GM23248 (cell line): Measurements from ENCODE around the gene FADS1.

Experiments used
- EZH2 ChIP-seq: fragments of 200-600 bp; sonication (generic); IDR thresholded peaks from 2 replicates; pipeline ENCODE4 v1.6.1; 2018; ENCODE audit warnings: antibody characterized with exemption, mild to moderate bottlenecking; ENCODE audit not compliant: insufficient read depth, poor library complexity, severe bottlenecking
- EZH2phosphoT487 ChIP-seq: fragments of 200-600 bp; sonication (generic); IDR thresholded peaks from 2 replicates; pipeline ENCODE4 v1.6.1; 2018; ENCODE audit warnings: antibody characterized with exemption, moderate library complexity, mild to moderate bottlenecking, low read depth; ENCODE audit not compliant: insufficient read depth

- TF ChIP-seq EZH2 (no peak), EZH2phosphoT487 (no peak)
Measured at GRCh38 chr11:61799665-61800284, 17.0 kb downstream of the FADS1 start.
